GM12864 (cell line): ENCODE results near the gene ZFP36L1.

Experiments used
- DNase-seq: peaks from one replicate; pipeline ENCODE4 v3.0.0-alpha.2; 2011; ENCODE audit warnings: low read depth
- H3K4me3 ChIP-seq: 2 replicates; pipeline ENCODE4 v1.5.1; 2011; ENCODE audit warnings: mild to moderate bottlenecking, low read depth, low read length, control low read depth
- CTCF ChIP-seq: IDR thresholded peaks from 2 replicates; pipeline ENCODE4 v1.5.1; 2011; ENCODE audit warnings: low read depth, mild to moderate bottlenecking, moderate library complexity, low read length, control low read depth, inconsistent platforms; ENCODE audit errors: missing control alignments

ZFP36L1 gene

GRCh38 chr14:68795597-68796417 lies 2.9 kb upstream of the ZFP36L1 start:
- peak; percentile 57 for TF ChIP-seq CTCF
- DNase-seq, result peak; percentile 83
- H3K4me3 ChIP-seq, result peak overlapping the region; percentile 72

- H3K4me3 ChIP-seq, result peak overlapping the region; percentile 72
- no peak for DNase-seq
- TF ChIP-seq CTCF, result no peak
Observed at GRCh38 chr14:68794851-68795596, 2.2 kb upstream of the ZFP36L1 start.

GRCh38 chr14:68794130-68794850 lies 1.4 kb upstream of the ZFP36L1 start:
- no peak for DNase-seq
- peak overlapping the region; percentile 72 for H3K4me3 ChIP-seq
- no peak for TF ChIP-seq CTCF

GRCh38 chr14:68793734-68794129 lies 865 bp upstream of the ZFP36L1 start:
- no peak for DNase-seq
- H3K4me3 ChIP-seq, result peak overlapping the region; percentile 72
- TF ChIP-seq CTCF, result no peak

- TF ChIP-seq CTCF, result no peak
- peak overlapping the region; percentile 72 for H3K4me3 ChIP-seq
- DNase-seq, result no peak
Observed at GRCh38 chr14:68792678-68792978, 239 bp downstream of the ZFP36L1 start.

- no peak for TF ChIP-seq CTCF
- no peak for DNase-seq
- peak overlapping the region; percentile 72 for H3K4me3 ChIP-seq
Observed at GRCh38 chr14:68791902-68792677, 777 bp downstream of the ZFP36L1 start.
